HCT116 (cell line): ENCODE data around the gene KLRC3. TPM values are rescaled to one million over a fixed set of nuclear protein-coding genes. Genes with fewer than 3 reads are reported as not detected.

Source experiments
- ATAC-seq: fragments of 200-7000 bp; cut with Tn5 transposase; 2 replicates; pipeline ENCODE4 v1.9.1; 2020; ENCODE audit warnings: mild to moderate bottlenecking, moderate library complexity
- BruUV-seq: library from RNA; stranded (reverse); fragments of 400-500 nt; replicated peaks from 2 replicates; lab custom pipeline; 2021; lab: Mats Ljungman, UMichigan
- CTCF ChIA-PET: fragments of 300-600 bp; sonication (Branson Sonifier 250); formaldehyde crosslinking; loops from one replicate; lab custom pipeline; 2021; ENCODE audit warnings: antibody characterized with exemption; lab: Charles Lee
- POLR2A ChIA-PET: fragments of 300-600, 350-600 bp; sonication (Branson Sonifier 250); formaldehyde crosslinking; loops from one replicate; lab custom pipeline; 2021; ENCODE audit warnings: antibody characterized with exemption; lab: Charles Lee
- RAD21 ChIA-PET, 2 experiments: fragments of 300-600 bp; sonication (Branson Sonifier 250); formaldehyde crosslinking; loops; one replicate each; lab custom pipeline; 2023; ENCODE audit warnings: low total read pairs in 2 of 2; ENCODE audit not compliant: uncharacterized antibody in 2 of 2, unreplicated experiment in 2 of 2, low non-redundant PET in 1 of 2; lab: Charles Lee
- DNase-seq: peaks from one replicate; pipeline ENCODE4 v3.0.0-alpha.2; 2010; ENCODE audit warnings: low read depth, low spot score
- H2AFZ ChIP-seq: fragments of 200-600 bp; shearing (Covaris generic), sonication (generic); 2 replicates; pipeline ENCODE4 v1.6.1; 2017; ENCODE audit warnings: low read depth, mixed run types, mixed read lengths, antibody characterized with exemption, low read length; ENCODE audit not compliant: poor library complexity, severe bottlenecking
- H3K27ac ChIP-seq: 2 replicates; pipeline ENCODE4 v1.5.1; 2012; ENCODE audit warnings: low read depth, low read length
- H3K27me3 ChIP-seq: fragments of 200-600 bp; sonication (generic); 2 replicates; pipeline ENCODE4 v1.6.1; 2016; ENCODE audit warnings: mixed run types, low read length, mixed read lengths; ENCODE audit not compliant: insufficient read depth
- H3K36me3 ChIP-seq, 2 experiments: fragments of 200-500 bp in 1 of 2; fragments of 200-600 bp in 1 of 2; sonication (Bioruptor generic) in 1 of 2; sonication (generic) in 1 of 2; 2 replicates each; pipeline versions ENCODE4 v1.5.1 to v1.6.1; 2014 to 2016; ENCODE audit warnings: low read length in 2 of 2, inconsistent platforms in 1 of 2, mixed read lengths in 1 of 2, mixed run types in 1 of 2; ENCODE audit not compliant: insufficient read depth in 2 of 2, control insufficient read depth in 1 of 2
- H3K4me1 ChIP-seq, 2 experiments: fragments of 200-600 bp in 1 of 2; sonication (generic) in 1 of 2; 2 replicates each; pipeline versions ENCODE4 v1.5.1 to v1.6.1; 2012 to 2017; ENCODE audit warnings: low read length in 2 of 2, inconsistent platforms in 1 of 2, mild to moderate bottlenecking in 1 of 2, mixed read lengths in 1 of 2, mixed run types in 1 of 2, moderate library complexity in 1 of 2; ENCODE audit not compliant: insufficient read depth in 2 of 2, control insufficient read depth in 1 of 2
- H3K4me2 ChIP-seq: fragments of 200-600 bp; sonication (generic); 2 replicates; pipeline ENCODE4 v1.6.1; 2017; ENCODE audit warnings: mixed run types, low read length, mixed read lengths
- H3K4me3 ChIP-seq, 2 experiments: fragments of 200-600 bp in 1 of 2; sonication (generic) in 1 of 2; replicated peaks in 1 of 2; 2 replicates each; pipeline ENCODE4 v1.5.1; 2011 to 2016; ENCODE audit warnings: low read length in 2 of 2, control low read depth in 1 of 2, low read depth in 1 of 2, mild to moderate bottlenecking in 1 of 2, mixed read lengths in 1 of 2, mixed run types in 1 of 2
- H3K79me2 ChIP-seq: fragments of 200-600 bp; sonication (generic); 2 replicates; pipeline ENCODE4 v1.6.1; 2017; ENCODE audit warnings: mild to moderate bottlenecking, mixed run types, low read length, moderate library complexity, mixed read lengths; ENCODE audit not compliant: insufficient read depth
- H3K9ac ChIP-seq: fragments of 200-600 bp; sonication (generic); 2 replicates; pipeline ENCODE4 v1.6.1; 2016; ENCODE audit warnings: low read length, mixed read lengths
- H3K9me2 ChIP-seq: fragments of 200-600 bp; sonication (generic), shearing (Covaris generic); 2 replicates; pipeline ENCODE4 v1.6.1; 2017; ENCODE audit warnings: mixed run types, mild to moderate bottlenecking, moderate library complexity; ENCODE audit not compliant: insufficient read depth
- H3K9me3 ChIP-seq, 2 experiments: fragments of 200-500 bp in 1 of 2; fragments of 200-600 bp in 1 of 2; sonication (Bioruptor generic) in 1 of 2; sonication (generic) in 1 of 2; 2 replicates each; pipeline ENCODE4 v1.6.1; 2014 to 2017; ENCODE audit warnings: low read length in 2 of 2, mixed read lengths in 2 of 2, inconsistent platforms in 1 of 2, low read depth in 1 of 2, mild to moderate bottlenecking in 1 of 2, mixed run types in 1 of 2, moderate library complexity in 1 of 2; ENCODE audit not compliant: control insufficient read depth in 1 of 2, insufficient read depth in 1 of 2
- H4K20me1 ChIP-seq: fragments of 200-600 bp; sonication (generic), shearing (Covaris generic); 2 replicates; pipeline ENCODE4 v1.6.1; 2017; ENCODE audit warnings: mixed run types, mild to moderate bottlenecking, moderate library complexity; ENCODE audit not compliant: insufficient read depth
- EGR1 ChIP-seq: IDR thresholded peaks from 2 replicates; pipeline ENCODE4 v1.6.1; 2012; ENCODE audit warnings: low read depth
- POLR2AphosphoS5 ChIP-seq: IDR thresholded peaks from 2 replicates; pipeline ENCODE4 v1.6.1; 2011; ENCODE audit warnings: mild to moderate bottlenecking, low read depth, low read length, moderate library complexity
- SP1 ChIP-seq: IDR thresholded peaks from 2 replicates; pipeline ENCODE4 v1.6.1; 2012; ENCODE audit warnings: low read depth
- intact Hi-C: fragments of 100-400 bp; cut with micrococcal nuclease; formaldehyde crosslinking; loops from 2 replicates; pipeline ENCODE4 v1.10.0; 2022
- total RNA-seq: library from RNA; stranded (reverse); gene quantifications from one replicate; pipeline ENCODE4 v1.2.1, GENCODE V29; 2021; ENCODE audit not compliant: unreplicated experiment
- TF ChIP-seq, protein P1 (sequence below), 3 experiments: fragments of 200-600 bp in 1 of 3; sonication (generic) in 1 of 3; IDR thresholded peaks in 2 of 3; conservative IDR thresholded peaks in 1 of 3; 2 replicates each; pipeline ENCODE4 v1.5.1; 2012 to 2017; ENCODE audit warnings: low read depth in 2 of 3, low read length in 2 of 3, antibody characterized with exemption in 1 of 3, borderline replicate concordance in 1 of 3, control low read depth in 1 of 3, mild to moderate bottlenecking in 1 of 3, mixed read lengths in 1 of 3, mixed run types in 1 of 3, moderate library complexity in 1 of 3; ENCODE audit not compliant: insufficient read depth in 1 of 3
- TF ChIP-seq, protein P2 (sequence below): IDR thresholded peaks from 2 replicates; pipeline ENCODE4 v1.6.1; 2012
- TF ChIP-seq, protein P3 (sequence below): IDR thresholded peaks from 2 replicates; pipeline ENCODE4 v1.6.1; 2012; ENCODE audit warnings: low read depth

KLRC3 gene
- total RNA-seq, 1 experiment from 2014 or later, result 1.8 TPM

DNA sequence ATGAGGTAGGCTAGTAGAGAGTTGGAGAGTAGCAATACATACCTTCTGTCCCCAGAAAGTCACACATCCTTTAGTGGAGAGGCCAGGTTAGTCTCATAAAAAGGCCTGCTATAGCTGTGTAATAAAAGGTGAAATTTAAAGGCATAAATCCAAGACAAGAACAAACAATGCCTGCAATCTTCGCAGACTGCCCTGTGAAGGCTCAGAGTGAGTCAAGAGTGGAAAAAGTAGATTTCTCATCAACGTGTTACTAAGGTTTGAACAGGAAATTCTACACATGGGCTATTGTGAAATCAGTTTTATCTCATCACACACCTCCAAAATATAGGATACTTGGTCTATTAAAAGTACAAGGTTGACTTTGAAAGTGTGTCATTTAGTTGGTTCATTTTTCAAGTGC, 32.8 kb upstream of the KLRC3 start, which contains the start of gene KLRC1:
Gene KLRC1 (minus strand): TSS at position 222 of the 400 bp plus-strand sequence. CDS start 2,221 bp downstream, outside the sequence.
- Histone ChIP-seq H3K9me3 (0 out of 4 replicates have a peak, but pooled peaks cover 4 to 6% of the 10 kb centered on the region in 2 experiments), H3K9me2 (no peaks in the 10 kb centered on the region), H4K20me1 (no peaks in the 10 kb centered on the region), H3K27ac (no peak within 1 kb of the TSS), H3K4me3 (no peak within 1 kb of the TSS), H3K27me3 (no peaks in the 10 kb centered on the region), H3K36me3 (no peaks in the 10 kb centered on the region), H2AFZ (peak within 1 kb of the TSS; percentile 40), H3K79me2 (no peaks in the 10 kb centered on the region), H3K4me2 (no peak within 1 kb of the TSS), H3K9ac (no peak within 1 kb of the TSS), H3K4me1 (no peaks in the 10 kb centered on the region)
- POLR2A ChIA-PET, result no interaction called here
- ATAC-seq (no peak), DNase-seq (no peak)
- no peak for TF ChIP-seq SP1
- TF ChIP-seq, protein P1, sequence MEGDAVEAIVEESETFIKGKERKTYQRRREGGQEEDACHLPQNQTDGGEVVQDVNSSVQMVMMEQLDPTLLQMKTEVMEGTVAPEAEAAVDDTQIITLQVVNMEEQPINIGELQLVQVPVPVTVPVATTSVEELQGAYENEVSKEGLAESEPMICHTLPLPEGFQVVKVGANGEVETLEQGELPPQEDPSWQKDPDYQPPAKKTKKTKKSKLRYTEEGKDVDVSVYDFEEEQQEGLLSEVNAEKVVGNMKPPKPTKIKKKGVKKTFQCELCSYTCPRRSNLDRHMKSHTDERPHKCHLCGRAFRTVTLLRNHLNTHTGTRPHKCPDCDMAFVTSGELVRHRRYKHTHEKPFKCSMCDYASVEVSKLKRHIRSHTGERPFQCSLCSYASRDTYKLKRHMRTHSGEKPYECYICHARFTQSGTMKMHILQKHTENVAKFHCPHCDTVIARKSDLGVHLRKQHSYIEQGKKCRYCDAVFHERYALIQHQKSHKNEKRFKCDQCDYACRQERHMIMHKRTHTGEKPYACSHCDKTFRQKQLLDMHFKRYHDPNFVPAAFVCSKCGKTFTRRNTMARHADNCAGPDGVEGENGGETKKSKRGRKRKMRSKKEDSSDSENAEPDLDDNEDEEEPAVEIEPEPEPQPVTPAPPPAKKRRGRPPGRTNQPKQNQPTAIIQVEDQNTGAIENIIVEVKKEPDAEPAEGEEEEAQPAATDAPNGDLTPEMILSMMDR (IDR thresholded peaks at IDR 0.05 in 2 of 3, conservative IDR thresholded peaks at IDR 0.05 in 1 of 3; ENCODE audit: borderline replicate concordance in 1 of 3, insufficient read depth in 1 of 3, low read depth in 2 of 3, low read length in 2 of 3), result no peak
- TF ChIP-seq POLR2AphosphoS5, result no peak
- TF ChIP-seq, protein P2, sequence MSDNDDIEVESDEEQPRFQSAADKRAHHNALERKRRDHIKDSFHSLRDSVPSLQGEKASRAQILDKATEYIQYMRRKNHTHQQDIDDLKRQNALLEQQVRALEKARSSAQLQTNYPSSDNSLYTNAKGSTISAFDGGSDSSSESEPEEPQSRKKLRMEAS, result no peak
- TF ChIP-seq, protein P3, sequence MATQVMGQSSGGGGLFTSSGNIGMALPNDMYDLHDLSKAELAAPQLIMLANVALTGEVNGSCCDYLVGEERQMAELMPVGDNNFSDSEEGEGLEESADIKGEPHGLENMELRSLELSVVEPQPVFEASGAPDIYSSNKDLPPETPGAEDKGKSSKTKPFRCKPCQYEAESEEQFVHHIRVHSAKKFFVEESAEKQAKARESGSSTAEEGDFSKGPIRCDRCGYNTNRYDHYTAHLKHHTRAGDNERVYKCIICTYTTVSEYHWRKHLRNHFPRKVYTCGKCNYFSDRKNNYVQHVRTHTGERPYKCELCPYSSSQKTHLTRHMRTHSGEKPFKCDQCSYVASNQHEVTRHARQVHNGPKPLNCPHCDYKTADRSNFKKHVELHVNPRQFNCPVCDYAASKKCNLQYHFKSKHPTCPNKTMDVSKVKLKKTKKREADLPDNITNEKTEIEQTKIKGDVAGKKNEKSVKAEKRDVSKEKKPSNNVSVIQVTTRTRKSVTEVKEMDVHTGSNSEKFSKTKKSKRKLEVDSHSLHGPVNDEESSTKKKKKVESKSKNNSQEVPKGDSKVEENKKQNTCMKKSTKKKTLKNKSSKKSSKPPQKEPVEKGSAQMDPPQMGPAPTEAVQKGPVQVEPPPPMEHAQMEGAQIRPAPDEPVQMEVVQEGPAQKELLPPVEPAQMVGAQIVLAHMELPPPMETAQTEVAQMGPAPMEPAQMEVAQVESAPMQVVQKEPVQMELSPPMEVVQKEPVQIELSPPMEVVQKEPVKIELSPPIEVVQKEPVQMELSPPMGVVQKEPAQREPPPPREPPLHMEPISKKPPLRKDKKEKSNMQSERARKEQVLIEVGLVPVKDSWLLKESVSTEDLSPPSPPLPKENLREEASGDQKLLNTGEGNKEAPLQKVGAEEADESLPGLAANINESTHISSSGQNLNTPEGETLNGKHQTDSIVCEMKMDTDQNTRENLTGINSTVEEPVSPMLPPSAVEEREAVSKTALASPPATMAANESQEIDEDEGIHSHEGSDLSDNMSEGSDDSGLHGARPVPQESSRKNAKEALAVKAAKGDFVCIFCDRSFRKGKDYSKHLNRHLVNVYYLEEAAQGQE, result no peak
- TF ChIP-seq EGR1, result no peak
- intact Hi-C loops, result loop anchor here (10.0 kb wide), 1 partner anchor 48 kb away; the partner anchor contains the start of gene KLRC4
- RAD21 ChIA-PET, result no interaction called here
- CTCF ChIA-PET, result no interaction called here
- BruUV-seq, result no TSS peak
